Heart left ventricle (tissue), 16 donors: ENCODE results near the gene GALNT8. TPM values are rescaled to one million over a fixed set of nuclear protein-coding genes. Genes with fewer than 3 reads are reported as not detected.
A peak's percentile ranks its signal among the peaks of the same experiment; 100 is the strongest.

Source experiments
- ATAC-seq, 4 donors: fragments of 200-7000 bp; cut with Tn5 transposase; one replicate each; pipeline ENCODE4 v1.9.1; 2020 to 2022; ENCODE audit warnings: moderate library complexity in 4 of 4, mild to moderate bottlenecking in 3 of 4, moderate number of reproducible peaks in 1 of 4
- DNase-seq, 5 donors: peaks; one replicate each; pipeline ENCODE4 v3.0.0-alpha.2; 2020
- H3K27ac ChIP-seq, 12 donors: fragments of 200-600 bp; sonication (generic) in 4 of 12; one replicate each; pipeline versions ENCODE4 v1.5.0 to v1.8.0; 2016 to 2022; ENCODE audit warnings: mild to moderate bottlenecking in 2 of 12
- H3K27me3 ChIP-seq, 9 donors: fragments of 200-600 bp; sonication (generic) in 2 of 9; one replicate each; pipeline versions ENCODE4 v1.5.1 to v1.8.0; 2016 to 2022; ENCODE audit warnings: mild to moderate bottlenecking in 3 of 9
- H3K36me3 ChIP-seq, 9 donors: fragments of 200-600 bp; sonication (generic) in 2 of 9; one replicate each; pipeline versions ENCODE4 v1.5.0 to v1.8.0; 2018 to 2022; ENCODE audit warnings: mild to moderate bottlenecking in 2 of 9
- H3K4me1 ChIP-seq, 12 donors: fragments of 200-600 bp; sonication (generic) in 4 of 12; one replicate each; pipeline versions ENCODE4 v1.5.0 to v1.8.0; 2016 to 2022; ENCODE audit warnings: mild to moderate bottlenecking in 3 of 12
- H3K4me3 ChIP-seq, 12 donors: fragments of 200-600 bp; sonication (generic) in 4 of 12; one replicate each; pipeline versions ENCODE4 v1.5.0 to v1.8.0; 2017 to 2022; ENCODE audit warnings: mild to moderate bottlenecking in 9 of 12, moderate library complexity in 4 of 12
- H3K9me3 ChIP-seq, 12 donors: fragments of 200-600 bp; sonication (generic) in 4 of 12; one replicate each; pipeline versions ENCODE4 v1.5.0 to v1.8.0; 2016 to 2022; ENCODE audit warnings: mild to moderate bottlenecking in 1 of 12
- CTCF ChIP-seq, 12 donors: fragments of 200-600 bp; sonication (generic) in 4 of 12; IDR thresholded peaks; one replicate each; pipeline versions ENCODE4 v1.5.0 to v1.8.0; 2018 to 2022; ENCODE audit warnings: antibody characterized with exemption in 12 of 12, mild to moderate bottlenecking in 5 of 12
- POLR2A ChIP-seq, 2 donors: fragments of 450-650 bp; IDR thresholded peaks; one replicate each; pipeline ENCODE4 v1.6.1; 2017; ENCODE audit warnings: antibody characterized with exemption in 2 of 2, mild to moderate bottlenecking in 2 of 2, moderate library complexity in 2 of 2
- WGBS, 4 donors: extraction: QIAGEN DNeasy Blood & Tissue Kit in 2 of 4; methylation state at CpG; one replicate each; pipeline versions ENCODE4 v1.1.5 to v1.1.7; 2013 to 2018; 5-methylcytosine and 5-hydroxymethylcytosine counted together
- intact Hi-C, 10 donors: fragments of 100-400 bp; cut with DNase I; formaldehyde crosslinking; loops; one replicate each; pipeline versions ENCODE4 v1.11.1 to v1.14.2; 2022
- polyA plus RNA-seq, 2 donors: library from polyadenylated mRNA; stranded (reverse); fragments of 200-250 nt; gene quantifications; one replicate each; pipeline ENCODE4 v1.2.3, GENCODE V29; 2013
- total RNA-seq, 9 donors: library from RNA; depleted of rRNA in 2 of 9; stranded (reverse); fragments of >200 nt in 2 of 9; fragmentation: NEBNext Ultra II Directional in 3 of 9; extraction: Animal tissue kit (Norgen Biotek cat#: 25700) in 3 of 9; gene quantifications; one replicate each; pipeline versions ENCODE4 v1.1.0 to v1.2.4, GENCODE V29; 2016 to 2023
- donor health status: ischemic (EF 13 %, LVEDD 7.1; RV severe dilation, severe dysfunction).
- donor health status: healthy with polysubstance abuse.
- donor health status: DM: no; HTN: yes; CAD: no.
- donor health status: DM: no; HTN: no; CAD: no.
- donor health status: ischemic (EF 25% LVEDD 6.9; RV normal size, moderate dysfunction).
- donor health status: ischemic (EF 25% LVEDD 5.7; RV mildly dilated, moderate dysfunction).
- donor health status: healthy.
- donor health status: DM: yes; HTN: yes; CAD: no.
- donor health status: ischemic (EF 35%, LVEDD 5.7; RV mildly dilated, moderate dysfunction).
- donor health status: nonischemic (EF 11% LVEDD 7.7; RV severe dilation, severe dysfunction).
- donor health status: DM: yes; HTN: yes; CAD: no.
- donor health status: PGD.
- donor health status: ischemic (EF 29% LVEDD 5.4; RV normal size, mild dysfunction).
- donor health status: nonischemic (EF 23%, LVEDD 6.1; RV moderate dilation, normal function).

The GALNT8 gene
- total and polyA plus RNA-seq, 11 donors, result 0.35 to 2.6 (median 0.94) TPM

- Histone ChIP-seq H3K27me3 (no peaks in the 10 kb centered on the region), H3K4me3 (no peak overlapping the region), H3K9me3 (no peaks in the 10 kb centered on the region), H3K27ac (no peak overlapping the region), H3K36me3 (peaks cover 0 to 96% (median 75%) of the 10 kb centered on the region in 9 donors), H3K4me1 (no peaks in the 10 kb centered on the region)
- DNase-seq (no peak), ATAC-seq (peak in 2 of 4 donors; percentile 42 to 50)
- TF ChIP-seq POLR2A (IDR thresholded peaks at IDR 0.05) (no peak), CTCF (IDR thresholded peaks at IDR 0.05) (no peak)
- intact Hi-C loops, result loop anchor here in 1 of 10 donors (10.0 kb wide), 1 partner anchor 69 kb away; no protein-coding TSS in a partner anchor
- 66 to 72% (median 69%) methylated on average over 8 of the region's 8 CpGs for WGBS, 4 donors
Observed at GRCh38 chr12:4685317-4685716, 34.9 kb upstream of the GALNT8 start.

- intact Hi-C loops, result no loop called here
- 94 to 97% (median 96%) methylated on average over 5 of the region's 5 CpGs for WGBS, 4 donors
- no peak for DNase-seq
- Histone ChIP-seq H3K9me3 (no peaks in the 10 kb centered on the region), H3K36me3 (peaks cover 0 to 63% (median 35%) of the 10 kb centered on the region in 9 donors), H3K4me3 (no peak overlapping the region), H3K27ac (no peak overlapping the region), H3K4me1 (no peaks in the 10 kb centered on the region), H3K27me3 (no peaks in the 10 kb centered on the region)
- no peak for TF ChIP-seq POLR2A (IDR thresholded peaks at IDR 0.05)
- no peak for TF ChIP-seq CTCF (IDR thresholded peaks at IDR 0.05)
- no peak for ATAC-seq
Observed at GRCh38 chr12:4690760-4691159, 29.4 kb upstream of the GALNT8 start.

- no peak for TF ChIP-seq POLR2A (IDR thresholded peaks at IDR 0.05)
- TF ChIP-seq CTCF (IDR thresholded peaks at IDR 0.05), result no peak
- WGBS, 4 donors, result 35 to 47% (median 42%) methylated on average over 10 of the region's 10 CpGs
- H3K36me3 ChIP-seq, result peaks cover 0 to 6% (median 0%) of the 10 kb centered on the region in 9 donors
- no peaks in the 10 kb centered on the region for H3K27me3 ChIP-seq
- no peaks in the 10 kb centered on the region for H3K9me3 ChIP-seq
- H3K4me1 ChIP-seq, result peaks cover 0 to 12% (median 0%) of the 10 kb centered on the region in 12 donors
- DNase-seq (peak; percentile 49 to 76 (median 62)), ATAC-seq (peak; percentile 72 to 90 (median 86))
- intact Hi-C loops, result no loop called here
- H3K27ac ChIP-seq, result peak overlapping the region in 10 of 12 donors; percentile 8 to 71 (median 42)
- peak overlapping the region in 7 of 12 donors; percentile 4 to 20 (median 14) for H3K4me3 ChIP-seq
Observed at GRCh38 chr12:4700621-4701026, 19.6 kb upstream of the GALNT8 start.

- DNase-seq, result peak in 4 of 5 donors; percentile 21 to 48 (median 40)
- no peaks in the 10 kb centered on the region for H3K27me3 ChIP-seq
- WGBS, 4 donors, result 74 to 87% (median 79%) methylated on average over 8 of the region's 8 CpGs
- H3K4me1 ChIP-seq, result peaks cover 0 to 12% (median 0%) of the 10 kb centered on the region in 12 donors
- peak; percentile 70 to 80 (median 79) for ATAC-seq
- TF ChIP-seq CTCF (IDR thresholded peaks at IDR 0.05) (no peak), POLR2A (IDR thresholded peaks at IDR 0.05) (no peak)
- intact Hi-C loops, result no loop called here
- H3K36me3 ChIP-seq, result peaks cover 0 to 6% (median 0%) of the 10 kb centered on the region in 9 donors
- H3K9me3 ChIP-seq, result no peaks in the 10 kb centered on the region
- no peak overlapping the region for H3K4me3 ChIP-seq
- H3K27ac ChIP-seq, result peak overlapping the region in 7 of 12 donors; percentile 9 to 71 (median 61)
Observed at GRCh38 chr12:4701395-4702190, 18.6 kb upstream of the GALNT8 start.
